ENCODE measurements around the gene PACRG. TPM values are rescaled to one million over a fixed set of nuclear protein-coding genes. Genes with fewer than 3 reads are reported as not detected.

The PACRG gene
- polyA plus RNA-seq, 1 of the 3 experiments (the other 2 are of a cell fraction) = 0.56 TPM

GRCh38 chr6:163083141-163083540 lies 355.4 kb downstream of the PACRG start:
- ChIA-PET CTCF (no interaction called here), POLR2A (no interaction called here)
- no peak overlapping the region for H3K27ac ChIP-seq (ENCODE audit: low read depth in 2 of 2, low read length in 1 of 2)
- no peak overlapping the region for H2AFZ ChIP-seq (ENCODE audit: low read depth)
- H3K9me3 ChIP-seq = no peaks in the 10 kb centered on the region; the same call in 1 of the 2 replicates
- H3K9me2 ChIP-seq = no peaks in the 10 kb centered on the region
- no peak overlapping the region for H3K9ac ChIP-seq
- H3K4me2 ChIP-seq = no peak overlapping the region
- H3K27me3 ChIP-seq (ENCODE audit: insufficient read depth) = no peaks in the 10 kb centered on the region
- no peak for DNase-seq
- no peaks in the 10 kb centered on the region for H3K36me3 ChIP-seq (replicated peaks in 1 of 2; ENCODE audit: control insufficient read depth in 1 of 2, insufficient read depth in 2 of 2, low read length in 1 of 2)
- no peaks in the 10 kb centered on the region for H4K20me1 ChIP-seq (ENCODE audit: insufficient read depth)
- H3K79me2 ChIP-seq (ENCODE audit: insufficient read depth) = no peaks in the 10 kb centered on the region
- WGBS (ENCODE audit: low lambda C conversion rate) = 32% methylated on average over 3 of the region's 3 CpGs
- H3F3A ChIP-seq (replicated peaks; ENCODE audit: insufficient read depth) = no peaks in the 10 kb centered on the region
- TF ChIP-seq SIN3A (IDR thresholded peaks at IDR 0.05; ENCODE audit: borderline replicate concordance, low read depth, low read length) (no peak), TEAD4 (IDR thresholded peaks at IDR 0.05; ENCODE audit: borderline replicate concordance, insufficient read depth) (no peak), IRF3 (IDR thresholded peaks at IDR 0.05; ENCODE audit: low read depth, low read length) (no peak), USF1 (IDR thresholded peaks at IDR 0.05; ENCODE audit: borderline replicate concordance, low read depth) (no peak), MEF2A (IDR thresholded peaks at IDR 0.05; ENCODE audit: borderline replicate concordance, low read depth) (no peak), NFIC (IDR thresholded peaks at IDR 0.05; ENCODE audit: borderline replicate concordance) (no peak), GATA2 (CRISPR knock-in tag; IDR thresholded peaks at IDR 0.05) (no peak), CTCF (IDR thresholded peaks at IDR 0.05) (no peak), CHD2 (IDR thresholded peaks at IDR 0.05; ENCODE audit: low read length, partially characterized antibody) (no peak), RFX5 (IDR thresholded peaks at IDR 0.05; ENCODE audit: low read length) (no peak), NRF1 (IDR thresholded peaks at IDR 0.05; ENCODE audit: low read depth, low read length) (no peak), SMC3 (IDR thresholded peaks at IDR 0.05; ENCODE audit: low read depth, low read length) (no peak)
- no peaks in the 10 kb centered on the region; a peak in 1 of 4 replicates for H3K4me1 ChIP-seq (ENCODE audit: control insufficient read depth in 1 of 2, insufficient read depth in 2 of 2, low read depth in 1 of 2, low read length in 1 of 2)
- H3K4me3 ChIP-seq (ENCODE audit: low read depth in 2 of 2, low read length in 1 of 2) = no peak overlapping the region

GRCh38 chr6:163085426-163085825 lies 357.7 kb downstream of the PACRG start:
- ChIA-PET CTCF (interaction anchor here (0.7 to 2.0 kb wide), 2 partner anchors 15 to 24 kb away, joined by 3 to 5 read pairs; no protein-coding TSS in a partner anchor), POLR2A (no interaction called here)
- Histone ChIP-seq H3K4me1 (ENCODE audit: control insufficient read depth in 1 of 2, insufficient read depth in 2 of 2, low read depth in 1 of 2, low read length in 1 of 2) (no peaks in the 10 kb centered on the region), H3K9me3 (no peaks in the 10 kb centered on the region; the same call in 1 of the 2 replicates), H3K27me3 (ENCODE audit: insufficient read depth) (no peaks in the 10 kb centered on the region), H3K9me2 (no peaks in the 10 kb centered on the region), H3K9ac (no peak overlapping the region), H2AFZ (ENCODE audit: low read depth) (no peak overlapping the region), H3K79me2 (ENCODE audit: insufficient read depth) (no peaks in the 10 kb centered on the region), H4K20me1 (ENCODE audit: insufficient read depth) (no peaks in the 10 kb centered on the region), H3K4me3 (ENCODE audit: low read depth in 2 of 2, low read length in 1 of 2) (no peak overlapping the region), H3K4me2 (no peak overlapping the region), H3F3A (replicated peaks; ENCODE audit: insufficient read depth) (no peaks in the 10 kb centered on the region), H3K27ac (ENCODE audit: low read depth in 2 of 2, low read length in 1 of 2) (no peak overlapping the region), H3K36me3 (replicated peaks in 1 of 2; ENCODE audit: control insufficient read depth in 1 of 2, insufficient read depth in 2 of 2, low read length in 1 of 2) (no peaks in the 10 kb centered on the region)
- 45% methylated on average over 5 of the region's 5 CpGs for WGBS (ENCODE audit: low lambda C conversion rate)
- DNase-seq = no peak
- no peak for TF ChIP-seq RFX5 (IDR thresholded peaks at IDR 0.05; ENCODE audit: low read length)
- TF ChIP-seq ELF1 (IDR thresholded peaks at IDR 0.05) = no peak
- TF ChIP-seq USF2 (IDR thresholded peaks at IDR 0.05; ENCODE audit: borderline replicate concordance, low read depth, low read length) = no peak
- TF ChIP-seq TAF1 (IDR thresholded peaks at IDR 0.05; ENCODE audit: borderline replicate concordance, low read depth, low read length) = no peak
- TF ChIP-seq PBX3 (IDR thresholded peaks at IDR 0.05) = no peak
- TF ChIP-seq FOXJ3 (CRISPR knock-in tag; IDR thresholded peaks at IDR 0.05) = no peak
- no peak for TF ChIP-seq SMC3 (IDR thresholded peaks at IDR 0.05; ENCODE audit: low read depth, low read length)
- TF ChIP-seq YY1 (IDR thresholded peaks at IDR 0.05; ENCODE audit: low read depth) = no peak
- TF ChIP-seq ZBTB33 (IDR thresholded peaks at IDR 0.05; ENCODE audit: borderline replicate concordance, low read depth) = no peak
- no peak for TF ChIP-seq GABPA (IDR thresholded peaks at IDR 0.05; ENCODE audit: low read depth)
